GM23338 (cell line): ENCODE results near the gene PDE2A. TPM values are rescaled to one million over a fixed set of nuclear protein-coding genes. Genes with fewer than 3 reads are reported as not detected.

ENCODE experiments used
- ATAC-seq: fragments of 200-7000 bp; cut with Tn5 transposase; 3 replicates; pipeline ENCODE4 v1.9.1; 2020
- DNase-seq: peaks from one replicate; pipeline ENCODE4 v3.0.0-alpha.2; 2015; ENCODE audit warnings: low spot score
- H2AFZ ChIP-seq: fragments of 200-600 bp; sonication (generic); 2 replicates; pipeline ENCODE4 v1.8.0; 2016; ENCODE audit warnings: antibody characterized with exemption, mild to moderate bottlenecking, moderate library complexity
- H3F3A ChIP-seq: fragments of 200-600 bp; sonication (generic); replicated peaks from 2 replicates; pipeline ENCODE4 v1.8.0; 2017; ENCODE audit warnings: antibody characterized with exemption, mixed run types, low read depth
- H3K27ac ChIP-seq: fragments of 200-600 bp; sonication (generic); 2 replicates; pipeline ENCODE4 v1.6.1; 2016; ENCODE audit warnings: low read depth
- H3K27me3 ChIP-seq: fragments of 200-600 bp; sonication (generic); 2 replicates; pipeline ENCODE4 v1.8.0; 2016; ENCODE audit warnings: mild to moderate bottlenecking, mixed run types, moderate library complexity; ENCODE audit not compliant: insufficient read depth
- H3K36me3 ChIP-seq: fragments of 200-600 bp; sonication (generic); 2 replicates; pipeline ENCODE4 v1.8.0; 2016; ENCODE audit warnings: mild to moderate bottlenecking; ENCODE audit not compliant: insufficient read depth
- H3K4me1 ChIP-seq: fragments of 200-600 bp; sonication (generic); 2 replicates; pipeline ENCODE4 v1.8.0; 2016; ENCODE audit warnings: mild to moderate bottlenecking, moderate library complexity; ENCODE audit not compliant: insufficient read depth
- H3K4me2 ChIP-seq: fragments of 200-600 bp; sonication (generic); 2 replicates; pipeline ENCODE4 v1.7.1; 2017; ENCODE audit warnings: mixed run types
- H3K4me3 ChIP-seq: fragments of 200-600 bp; sonication (generic); 2 replicates; pipeline ENCODE4 v1.6.1; 2016; ENCODE audit warnings: mixed run types
- H3K79me2 ChIP-seq: fragments of 200-600 bp; sonication (generic); replicated peaks from 2 replicates; pipeline ENCODE4 v1.8.0; 2017; ENCODE audit warnings: mild to moderate bottlenecking; ENCODE audit not compliant: insufficient read depth
- H3K9me2 ChIP-seq: fragments of 200-600 bp; sonication (generic); 2 replicates; pipeline ENCODE4 v1.8.0; 2017; ENCODE audit not compliant: insufficient read depth
- H4K20me1 ChIP-seq: fragments of 200-600 bp; sonication (generic); replicated peaks from 2 replicates; pipeline ENCODE4 v1.8.0; 2017; ENCODE audit warnings: mild to moderate bottlenecking; ENCODE audit not compliant: insufficient read depth
- H3K27ac Mint-ChIP-seq: 2 replicates; pipeline ENCODE4 v1.8.0; 2020; ENCODE audit warnings: inconsistent platforms, mild to moderate bottlenecking, moderate library complexity, mixed read lengths
- H3K27me3 Mint-ChIP-seq: 3 replicates; pipeline ENCODE4 v1.8.0; 2022; ENCODE audit warnings: low read depth, mild to moderate bottlenecking, moderate library complexity, mixed read lengths, inconsistent platforms; ENCODE audit not compliant: insufficient read depth, poor library complexity
- H3K36me3 Mint-ChIP-seq: 3 replicates; pipeline ENCODE4 v1.8.0; 2021; ENCODE audit warnings: low read depth, mild to moderate bottlenecking, inconsistent platforms, moderate library complexity, mixed read lengths
- H3K4me1 Mint-ChIP-seq: 3 replicates; pipeline ENCODE4 v1.8.0; 2020; ENCODE audit warnings: mild to moderate bottlenecking, inconsistent platforms, mixed read lengths
- H3K4me3 Mint-ChIP-seq: 3 replicates; pipeline ENCODE4 v1.8.0; 2021; ENCODE audit warnings: moderate library complexity, mild to moderate bottlenecking, inconsistent platforms, mixed read lengths
- H3K9me3 Mint-ChIP-seq: 3 replicates; pipeline ENCODE4 v1.8.0; 2020; ENCODE audit warnings: moderate library complexity, mild to moderate bottlenecking, inconsistent platforms, mixed read lengths
- CREB1 ChIP-seq: fragments of 250-450 bp; sonication (Bioruptor Pico); IDR thresholded peaks from 2 replicates; pipeline ENCODE4 v1.5.0; 2020; ENCODE audit warnings: low read depth, mild to moderate bottlenecking, moderate library complexity
- EZH2 ChIP-seq: fragments of 200-600 bp; sonication (generic); IDR thresholded peaks from one replicate; pipeline ENCODE4 v1.8.0; 2017; ENCODE audit warnings: antibody characterized with exemption, mild to moderate bottlenecking, low read depth; ENCODE audit not compliant: unreplicated experiment
- NANOG ChIP-seq: IDR thresholded peaks from 2 replicates; pipeline ENCODE4 v1.6.1; 2016; ENCODE audit warnings: antibody characterized with exemption, borderline replicate concordance
- STAT1 ChIP-seq: IDR thresholded peaks from one replicate; pipeline ENCODE4 v1.6.1; 2016; ENCODE audit warnings: antibody characterized with exemption; ENCODE audit not compliant: unreplicated experiment
- ZNF331 ChIP-seq: fragments of 250-450 bp; sonication (Bioruptor Pico); IDR thresholded peaks from 2 replicates; pipeline ENCODE4 v1.5.0; 2020; ENCODE audit warnings: low read depth, mild to moderate bottlenecking, moderate library complexity
- polyA plus RNA-seq: library from polyadenylated mRNA; unstranded; fragments of >200 nt; fragmentation: Nextera tagmentation; extraction: Ambion mirVana; gene quantifications from 2 replicates; pipeline ENCODE4 v1.2.1, GENCODE V29; 2016
- total RNA-seq: library from RNA; depleted of rRNA; stranded (reverse); fragments of >200 nt; shearing (Covaris generic); gene quantifications from 2 replicates; pipeline ENCODE4 v1.2.3, GENCODE V29; 2014
- TF ChIP-seq, protein P1 (sequence below): IDR thresholded peaks from 2 replicates; pipeline ENCODE4 v1.6.1; 2016; ENCODE audit warnings: antibody characterized with exemption
- TF ChIP-seq, protein P2 (sequence below), 2 experiments: fragments of 200-600 bp in 1 of 2; sonication (generic) in 1 of 2; conservative IDR thresholded peaks; 2 replicates each; pipeline versions ENCODE4 v1.5.1 to v1.6.1; 2016 to 2017; ENCODE audit warnings: antibody characterized with exemption in 2 of 2, low read depth in 2 of 2, mild to moderate bottlenecking in 2 of 2, moderate library complexity in 1 of 2
- TF ChIP-seq, protein P3 (sequence below): fragments of 250-450 bp; sonication (Bioruptor Pico); IDR thresholded peaks from 2 replicates; pipeline ENCODE4 v1.5.0; 2020; ENCODE audit warnings: mild to moderate bottlenecking, moderate library complexity

Gene PDE2A
- total and polyA plus RNA-seq, 2 experiments from 2014 or later: 4.3 to 16.2 TPM

DNA sequence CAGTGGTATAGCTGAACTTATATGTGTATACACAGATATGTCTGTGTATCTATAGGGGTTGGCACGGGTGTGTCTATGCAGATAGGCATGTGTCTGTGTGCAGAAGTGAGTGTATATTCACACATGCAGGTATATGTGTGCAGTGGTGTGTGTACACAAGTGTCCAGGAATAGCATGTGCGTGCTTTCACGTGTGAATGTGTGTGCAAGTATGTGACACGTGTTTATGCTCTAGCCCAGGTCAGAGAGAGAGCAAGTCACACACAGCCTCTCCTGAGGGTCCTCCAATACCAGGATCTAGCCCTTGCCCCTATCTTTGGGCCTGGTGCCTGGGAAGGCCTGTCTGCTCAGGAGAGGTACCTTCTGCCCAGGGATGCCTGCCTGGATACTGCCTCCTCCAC is 26.3 kb downstream of the PDE2A start:
- H4K20me1 ChIP-seq: no peaks in the 10 kb centered on the region; the same call in 1 of the 2 replicates
- H3K27ac ChIP-seq: no peak overlapping the region
- no peaks in the 10 kb centered on the region for H3K9me2 ChIP-seq
- H3K27me3 ChIP-seq: 0 out of 2 replicates have a peak, but pooled peaks cover 6% of the 10 kb centered on the region
- Mint-ChIP-seq H3K4me3 (no peak overlapping the region), H3K36me3 (no peaks in the 10 kb centered on the region), H3K27ac (no peak overlapping the region), H3K27me3 (peaks cover 17% of the 10 kb centered on the region), H3K9me3 (no peaks in the 10 kb centered on the region), H3K4me1 (peaks cover 6% of the 10 kb centered on the region; the same call in 2 of the 3 replicates)
- H3K79me2 ChIP-seq: no peaks in the 10 kb centered on the region
- no peak overlapping the region for H2AFZ ChIP-seq
- H3K4me3 ChIP-seq: no peak overlapping the region
- DNase-seq: no peak
- no peak for ATAC-seq
- H3K4me2 ChIP-seq: no peak overlapping the region
- no peak for TF ChIP-seq STAT1
- no peak for TF ChIP-seq ZNF331 (CRISPR knock-in tag)
- TF ChIP-seq EZH2: no peak
- TF ChIP-seq CREB1: no peak
- TF ChIP-seq, protein P1, sequence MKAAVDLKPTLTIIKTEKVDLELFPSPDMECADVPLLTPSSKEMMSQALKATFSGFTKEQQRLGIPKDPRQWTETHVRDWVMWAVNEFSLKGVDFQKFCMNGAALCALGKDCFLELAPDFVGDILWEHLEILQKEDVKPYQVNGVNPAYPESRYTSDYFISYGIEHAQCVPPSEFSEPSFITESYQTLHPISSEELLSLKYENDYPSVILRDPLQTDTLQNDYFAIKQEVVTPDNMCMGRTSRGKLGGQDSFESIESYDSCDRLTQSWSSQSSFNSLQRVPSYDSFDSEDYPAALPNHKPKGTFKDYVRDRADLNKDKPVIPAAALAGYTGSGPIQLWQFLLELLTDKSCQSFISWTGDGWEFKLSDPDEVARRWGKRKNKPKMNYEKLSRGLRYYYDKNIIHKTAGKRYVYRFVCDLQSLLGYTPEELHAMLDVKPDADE: no peak
- TF ChIP-seq, protein P2, sequence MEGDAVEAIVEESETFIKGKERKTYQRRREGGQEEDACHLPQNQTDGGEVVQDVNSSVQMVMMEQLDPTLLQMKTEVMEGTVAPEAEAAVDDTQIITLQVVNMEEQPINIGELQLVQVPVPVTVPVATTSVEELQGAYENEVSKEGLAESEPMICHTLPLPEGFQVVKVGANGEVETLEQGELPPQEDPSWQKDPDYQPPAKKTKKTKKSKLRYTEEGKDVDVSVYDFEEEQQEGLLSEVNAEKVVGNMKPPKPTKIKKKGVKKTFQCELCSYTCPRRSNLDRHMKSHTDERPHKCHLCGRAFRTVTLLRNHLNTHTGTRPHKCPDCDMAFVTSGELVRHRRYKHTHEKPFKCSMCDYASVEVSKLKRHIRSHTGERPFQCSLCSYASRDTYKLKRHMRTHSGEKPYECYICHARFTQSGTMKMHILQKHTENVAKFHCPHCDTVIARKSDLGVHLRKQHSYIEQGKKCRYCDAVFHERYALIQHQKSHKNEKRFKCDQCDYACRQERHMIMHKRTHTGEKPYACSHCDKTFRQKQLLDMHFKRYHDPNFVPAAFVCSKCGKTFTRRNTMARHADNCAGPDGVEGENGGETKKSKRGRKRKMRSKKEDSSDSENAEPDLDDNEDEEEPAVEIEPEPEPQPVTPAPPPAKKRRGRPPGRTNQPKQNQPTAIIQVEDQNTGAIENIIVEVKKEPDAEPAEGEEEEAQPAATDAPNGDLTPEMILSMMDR (conservative IDR thresholded peaks at IDR 0.05; ENCODE audit: low read depth in 2 of 2): no peak
- no peak for TF ChIP-seq NANOG
- no peaks in the 10 kb centered on the region for H3K36me3 ChIP-seq
- H3F3A ChIP-seq: no peaks in the 10 kb centered on the region
- H3K4me1 ChIP-seq: no peaks in the 10 kb centered on the region

DNA sequence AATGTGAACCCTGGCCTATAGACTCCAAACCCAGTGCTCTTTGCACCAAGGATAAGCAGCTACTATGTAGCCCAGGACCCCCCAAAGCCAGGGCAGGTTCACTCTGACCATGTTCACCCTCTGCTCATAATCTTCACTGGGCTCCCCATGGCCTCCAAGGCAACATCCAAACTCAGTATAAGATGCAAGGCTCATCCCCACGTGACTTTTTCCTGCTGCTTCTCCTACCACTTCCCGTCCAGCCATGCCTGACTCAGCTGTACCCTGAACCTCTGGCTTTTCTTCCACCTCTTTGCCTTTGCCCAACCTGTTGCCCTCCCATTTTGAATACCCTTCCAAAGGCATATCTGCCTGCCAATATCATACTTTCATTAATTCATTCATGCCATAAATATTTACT is 27.8 kb downstream of the PDE2A start:
- Histone ChIP-seq H3K4me1 (no peaks in the 10 kb centered on the region; the same call in 1 of the 2 replicates), H4K20me1 (no peaks in the 10 kb centered on the region; the same call in 1 of the 2 replicates), H3K27ac (no peak overlapping the region), H3K4me2 (no peak overlapping the region), H3K9me2 (no peaks in the 10 kb centered on the region), H3F3A (no peaks in the 10 kb centered on the region), H3K79me2 (no peaks in the 10 kb centered on the region), H2AFZ (no peak overlapping the region), H3K27me3 (peaks cover 17% of the 10 kb centered on the region), H3K4me3 (no peak overlapping the region), H3K36me3 (no peaks in the 10 kb centered on the region)
- Mint-ChIP-seq H3K27ac (no peak overlapping the region), H3K4me3 (no peak overlapping the region), H3K4me1 (no peaks in the 10 kb centered on the region), H3K9me3 (no peaks in the 10 kb centered on the region), H3K36me3 (no peaks in the 10 kb centered on the region), H3K27me3 (peaks cover 19% of the 10 kb centered on the region)
- ATAC-seq (no peak), DNase-seq (no peak)
- TF ChIP-seq, protein P1: no peak
- TF ChIP-seq NANOG (no peak), EZH2 (no peak)
- TF ChIP-seq, protein P3, sequence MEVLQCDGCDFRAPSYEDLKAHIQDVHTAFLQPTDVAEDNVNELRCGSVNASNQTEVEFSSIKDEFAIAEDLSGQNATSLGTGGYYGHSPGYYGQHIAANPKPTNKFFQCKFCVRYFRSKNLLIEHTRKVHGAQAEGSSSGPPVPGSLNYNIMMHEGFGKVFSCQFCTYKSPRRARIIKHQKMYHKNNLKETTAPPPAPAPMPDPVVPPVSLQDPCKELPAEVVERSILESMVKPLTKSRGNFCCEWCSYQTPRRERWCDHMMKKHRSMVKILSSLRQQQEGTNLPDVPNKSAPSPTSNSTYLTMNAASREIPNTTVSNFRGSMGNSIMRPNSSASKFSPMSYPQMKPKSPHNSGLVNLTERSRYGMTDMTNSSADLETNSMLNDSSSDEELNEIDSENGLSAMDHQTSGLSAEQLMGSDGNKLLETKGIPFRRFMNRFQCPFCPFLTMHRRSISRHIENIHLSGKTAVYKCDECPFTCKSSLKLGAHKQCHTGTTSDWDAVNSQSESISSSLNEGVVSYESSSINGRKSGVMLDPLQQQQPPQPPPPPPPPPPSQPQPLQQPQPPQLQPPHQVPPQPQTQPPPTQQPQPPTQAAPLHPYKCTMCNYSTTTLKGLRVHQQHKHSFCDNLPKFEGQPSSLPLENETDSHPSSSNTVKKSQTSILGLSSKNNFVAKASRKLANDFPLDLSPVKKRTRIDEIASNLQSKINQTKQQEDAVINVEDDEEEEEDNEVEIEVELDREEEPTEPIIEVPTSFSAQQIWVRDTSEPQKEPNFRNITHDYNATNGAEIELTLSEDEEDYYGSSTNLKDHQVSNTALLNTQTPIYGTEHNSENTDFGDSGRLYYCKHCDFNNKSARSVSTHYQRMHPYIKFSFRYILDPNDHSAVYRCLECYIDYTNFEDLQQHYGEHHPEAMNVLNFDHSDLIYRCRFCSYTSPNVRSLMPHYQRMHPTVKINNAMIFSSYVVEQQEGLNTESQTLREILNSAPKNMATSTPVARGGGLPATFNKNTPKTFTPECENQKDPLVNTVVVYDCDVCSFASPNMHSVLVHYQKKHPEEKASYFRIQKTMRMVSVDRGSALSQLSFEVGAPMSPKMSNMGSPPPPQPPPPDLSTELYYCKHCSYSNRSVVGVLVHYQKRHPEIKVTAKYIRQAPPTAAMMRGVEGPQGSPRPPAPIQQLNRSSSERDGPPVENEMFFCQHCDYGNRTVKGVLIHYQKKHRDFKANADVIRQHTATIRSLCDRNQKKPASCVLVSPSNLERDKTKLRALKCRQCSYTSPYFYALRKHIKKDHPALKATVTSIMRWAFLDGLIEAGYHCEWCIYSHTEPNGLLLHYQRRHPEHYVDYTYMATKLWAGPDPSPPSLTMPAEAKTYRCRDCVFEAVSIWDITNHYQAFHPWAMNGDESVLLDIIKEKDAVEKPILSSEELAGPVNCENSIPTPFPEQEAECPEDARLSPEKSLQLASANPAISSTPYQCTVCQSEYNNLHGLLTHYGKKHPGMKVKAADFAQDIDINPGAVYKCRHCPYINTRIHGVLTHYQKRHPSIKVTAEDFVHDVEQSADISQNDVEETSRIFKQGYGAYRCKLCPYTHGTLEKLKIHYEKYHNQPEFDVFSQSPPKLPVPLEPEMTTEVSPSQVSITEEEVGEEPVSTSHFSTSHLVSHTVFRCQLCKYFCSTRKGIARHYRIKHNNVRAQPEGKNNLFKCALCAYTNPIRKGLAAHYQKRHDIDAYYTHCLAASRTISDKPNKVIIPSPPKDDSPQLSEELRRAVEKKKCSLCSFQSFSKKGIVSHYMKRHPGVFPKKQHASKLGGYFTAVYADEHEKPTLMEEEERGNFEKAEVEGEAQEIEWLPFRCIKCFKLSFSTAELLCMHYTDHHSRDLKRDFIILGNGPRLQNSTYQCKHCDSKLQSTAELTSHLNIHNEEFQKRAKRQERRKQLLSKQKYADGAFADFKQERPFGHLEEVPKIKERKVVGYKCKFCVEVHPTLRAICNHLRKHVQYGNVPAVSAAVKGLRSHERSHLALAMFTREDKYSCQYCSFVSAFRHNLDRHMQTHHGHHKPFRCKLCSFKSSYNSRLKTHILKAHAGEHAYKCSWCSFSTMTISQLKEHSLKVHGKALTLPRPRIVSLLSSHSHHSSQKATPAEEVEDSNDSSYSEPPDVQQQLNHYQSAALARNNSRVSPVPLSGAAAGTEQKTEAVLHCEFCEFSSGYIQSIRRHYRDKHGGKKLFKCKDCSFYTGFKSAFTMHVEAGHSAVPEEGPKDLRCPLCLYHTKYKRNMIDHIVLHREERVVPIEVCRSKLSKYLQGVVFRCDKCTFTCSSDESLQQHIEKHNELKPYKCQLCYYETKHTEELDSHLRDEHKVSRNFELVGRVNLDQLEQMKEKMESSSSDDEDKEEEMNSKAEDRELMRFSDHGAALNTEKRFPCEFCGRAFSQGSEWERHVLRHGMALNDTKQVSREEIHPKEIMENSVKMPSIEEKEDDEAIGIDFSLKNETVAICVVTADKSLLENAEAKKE: no peak
